Measurements from ENCODE around the gene PCAT7. TPM values are rescaled to one million over a fixed set of nuclear protein-coding genes. Genes with fewer than 3 reads are reported as not detected.

Gene PCAT7
- total and polyA plus RNA-seq, 9 donors = 0.04 to 0.05 TPM; not detected in 7

GRCh38 chr9:94612071-94612470 is 57.2 kb downstream of the PCAT7 start:
- H3K27ac ChIP-seq = no peak overlapping the region
- H3K27me3 ChIP-seq = no peaks in the 10 kb centered on the region
- H3K36me3 ChIP-seq = no peaks in the 10 kb centered on the region
- H3K9me3 ChIP-seq = no peaks in the 10 kb centered on the region
- TF ChIP-seq, protein P1, sequence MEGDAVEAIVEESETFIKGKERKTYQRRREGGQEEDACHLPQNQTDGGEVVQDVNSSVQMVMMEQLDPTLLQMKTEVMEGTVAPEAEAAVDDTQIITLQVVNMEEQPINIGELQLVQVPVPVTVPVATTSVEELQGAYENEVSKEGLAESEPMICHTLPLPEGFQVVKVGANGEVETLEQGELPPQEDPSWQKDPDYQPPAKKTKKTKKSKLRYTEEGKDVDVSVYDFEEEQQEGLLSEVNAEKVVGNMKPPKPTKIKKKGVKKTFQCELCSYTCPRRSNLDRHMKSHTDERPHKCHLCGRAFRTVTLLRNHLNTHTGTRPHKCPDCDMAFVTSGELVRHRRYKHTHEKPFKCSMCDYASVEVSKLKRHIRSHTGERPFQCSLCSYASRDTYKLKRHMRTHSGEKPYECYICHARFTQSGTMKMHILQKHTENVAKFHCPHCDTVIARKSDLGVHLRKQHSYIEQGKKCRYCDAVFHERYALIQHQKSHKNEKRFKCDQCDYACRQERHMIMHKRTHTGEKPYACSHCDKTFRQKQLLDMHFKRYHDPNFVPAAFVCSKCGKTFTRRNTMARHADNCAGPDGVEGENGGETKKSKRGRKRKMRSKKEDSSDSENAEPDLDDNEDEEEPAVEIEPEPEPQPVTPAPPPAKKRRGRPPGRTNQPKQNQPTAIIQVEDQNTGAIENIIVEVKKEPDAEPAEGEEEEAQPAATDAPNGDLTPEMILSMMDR (IDR thresholded peaks at IDR 0.05) = no peak
- no peak for TF ChIP-seq EP300 (IDR thresholded peaks at IDR 0.05)
- TF ChIP-seq POLR2A (IDR thresholded peaks at IDR 0.05) = no peak
- DNase-seq = no peak
- WGBS, 3 donors = 68 to 81% (median 73%) methylated on average over 7 of the region's 7 CpGs
- no peaks in the 10 kb centered on the region for H3K4me1 ChIP-seq (ENCODE audit: insufficient read depth)
- intact Hi-C loops (cut with DNase I) = no loop called here
- no peak overlapping the region for H3K4me3 ChIP-seq

DNA sequence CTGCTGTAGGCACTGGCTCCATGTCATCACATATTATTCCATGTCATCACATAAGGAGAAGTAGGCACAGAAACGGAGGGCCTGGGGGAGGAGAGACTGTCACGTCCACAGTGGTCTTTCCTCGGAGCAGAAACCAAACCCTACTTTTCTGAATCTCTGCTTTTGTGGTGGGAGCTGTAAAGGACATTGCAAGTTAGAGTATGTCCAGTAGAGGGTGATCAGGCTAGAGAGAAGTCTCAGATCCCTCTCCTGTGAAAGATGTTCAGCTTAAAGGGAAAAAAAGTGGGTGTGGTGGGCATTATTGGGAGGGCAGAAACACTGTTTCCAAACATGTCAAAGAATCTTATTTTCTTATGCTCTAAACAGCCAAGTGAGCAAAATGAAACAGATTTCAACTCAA is 58.1 kb downstream of the PCAT7 start:
- H3K4me3 ChIP-seq = no peak overlapping the region
- H3K36me3 ChIP-seq = no peaks in the 10 kb centered on the region
- no peaks in the 10 kb centered on the region for H3K4me1 ChIP-seq (ENCODE audit: insufficient read depth)
- no peak overlapping the region for H3K27ac ChIP-seq
- TF ChIP-seq, protein P1 (IDR thresholded peaks at IDR 0.05) = no peak
- TF ChIP-seq POLR2A (IDR thresholded peaks at IDR 0.05) (no peak), EP300 (IDR thresholded peaks at IDR 0.05) (no peak)
- intact Hi-C loops (cut with DNase I) = no loop called here
- DNase-seq = no peak
- 81 to 87% (median 85%) methylated on average over 3 of the region's 3 CpGs for WGBS, 3 donors
- no peaks in the 10 kb centered on the region for H3K27me3 ChIP-seq
- H3K9me3 ChIP-seq = no peaks in the 10 kb centered on the region

DNA sequence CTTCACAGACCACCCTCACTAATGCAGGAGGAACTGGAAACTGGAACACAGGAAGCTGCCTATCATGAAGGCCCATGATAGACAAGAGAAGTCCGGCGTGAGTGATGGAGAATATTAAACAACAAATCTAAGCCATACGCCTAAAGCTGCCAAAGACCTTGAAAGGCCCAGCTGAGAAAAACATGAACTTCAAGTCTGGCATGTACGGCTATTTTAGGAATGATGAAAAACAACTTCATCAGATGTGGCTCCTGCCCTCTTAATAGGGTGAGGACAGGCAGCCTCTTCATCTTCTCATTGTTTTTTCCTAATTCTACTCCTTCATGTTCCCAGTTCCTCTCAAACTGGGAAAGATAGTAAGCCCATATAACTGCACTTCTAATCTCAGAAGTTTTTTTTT is 64.1 kb downstream of the PCAT7 start:
- WGBS, 3 donors = 5 to 19% (median 8%) methylated on average over 4 of the region's 4 CpGs
- no peak overlapping the region for H3K27ac ChIP-seq
- peaks cover 3% of the 10 kb centered on the region for H3K4me1 ChIP-seq (ENCODE audit: insufficient read depth)
- intact Hi-C loops (cut with DNase I) = no loop called here
- H3K9me3 ChIP-seq = no peaks in the 10 kb centered on the region
- H3K36me3 ChIP-seq = no peaks in the 10 kb centered on the region
- TF ChIP-seq, protein P1 (IDR thresholded peaks at IDR 0.05) = no peak
- TF ChIP-seq POLR2A (IDR thresholded peaks at IDR 0.05) = no peak
- TF ChIP-seq EP300 (IDR thresholded peaks at IDR 0.05) = no peak
- no peaks in the 10 kb centered on the region for H3K27me3 ChIP-seq
- no peak overlapping the region for H3K4me3 ChIP-seq
- DNase-seq = no peak

Small RNA genes within 50 kb of the gene (small RNA-seq; reads per million reads assigned to genes)
- gene RNU6-669P = not detected

Other genes with a start within 250 kb of the PCAT7 start
- gene NUTM2F, start 226.4 kb upstream of the PCAT7 start, total RNA-seq = not detected
- not detected for gene NUTM2F, start 226.4 kb upstream of the PCAT7 start, polyA plus RNA-seq
- gene FBP2, start 38.7 kb downstream of the PCAT7 start, total RNA-seq = not detected
- gene FBP2, start 38.7 kb downstream of the PCAT7 start, polyA plus RNA-seq = not detected
- 1 to 10 TPM in 5 of 7 donors, under 1 TPM in 2; 0.30 to 4.6 (median 2.9) TPM for gene FBP1, start 84.4 kb downstream of the PCAT7 start, total RNA-seq
- gene FBP1, start 84.4 kb downstream of the PCAT7 start, polyA plus RNA-seq = 10 to 100 TPM in 1 of 2 donors, 1 to 10 TPM in 1; 1.2 to 16.9 TPM
- 100 to 1,000 TPM in 2 of 7 donors, 10 to 100 TPM in 5; 68.0 to 141 (median 92.2) TPM for gene AOPEP, start 171.6 kb downstream of the PCAT7 start, total RNA-seq
- gene AOPEP, start 171.6 kb downstream of the PCAT7 start, polyA plus RNA-seq = 10 to 100 TPM; 40.0 to 67.7 TPM

All from ovary (tissue), 9 donors.